ENCODE measurements around the gene CPNE4. TPM values are rescaled to one million over a fixed set of nuclear protein-coding genes. Genes with fewer than 3 reads are reported as not detected.

CPNE4 gene
- total and polyA plus RNA-seq, 9 of the 15 experiments (the other 6 are each of a cell fraction or from before 2014, with no cell fraction given) = not detected

- TF ChIP-seq HDAC1 (IDR thresholded peaks at IDR 0.05) (0 out of 4 replicates have a peak, but pooled peaks of 1 of the 2 experiments have one; percentile 21), CBFA2T2 (conservative IDR thresholded peaks at IDR 0.05) (peak; percentile 82), NFIC (IDR thresholded peaks at IDR 0.05) (peak; percentile 94), TEAD2 (tag; IDR thresholded peaks at IDR 0.05) (0 out of 2 replicates have a peak, but pooled peaks have one; percentile 36), POLR2AphosphoS5 (IDR thresholded peaks at IDR 0.05; ENCODE audit: control insufficient read depth, insufficient read depth, low read depth, low read length) (peak; percentile 62; the same call in 1 of the 2 replicates), HMBOX1 (IDR thresholded peaks at IDR 0.05) (peak; percentile 55; the same call in 1 of the 2 replicates), MCM5 (IDR thresholded peaks at IDR 0.05; ENCODE audit: low read depth) (no peak), TEAD4 (IDR thresholded peaks at IDR 0.05; ENCODE audit: low read length) (peak; percentile 91), TEAD4 (CRISPR knock-in tag; IDR thresholded peaks at IDR 0.05; ENCODE audit: borderline replicate concordance) (no peak), MEIS2 (IDR thresholded peaks at IDR 0.05; ENCODE audit: partially characterized antibody) (peak; percentile 99), FOXM1 (IDR thresholded peaks at IDR 0.05; ENCODE audit: low read depth) (peak; percentile 50; the same call in 1 of the 2 replicates), FOXM1 (CRISPR knock-in tag; IDR thresholded peaks at IDR 0.05; ENCODE audit: low read depth) (no peak), LEF1 (IDR thresholded peaks at IDR 0.05) (peak; percentile 42; the same call in 1 of the 2 replicates), STAT5A (IDR thresholded peaks at IDR 0.05; ENCODE audit: borderline replicate concordance, low read length) (peak; percentile 49; the same call in 1 of the 2 replicates), TAL1 (IDR thresholded peaks at IDR 0.05) (peak; percentile 90), ZNF766 (CRISPR knock-in tag; conservative IDR thresholded peaks at IDR 0.05) (peak; percentile 67; the same call in 1 of the 2 replicates), ZEB2 (IDR thresholded peaks at IDR 0.05) (peak; percentile 69), MTA2 (IDR thresholded peaks at IDR 0.05; ENCODE audit: low read depth) (peak; percentile 79), KDM1A (IDR thresholded peaks at IDR 0.05) (peak; percentile 70 to 76), PCBP1 (IDR thresholded peaks at IDR 0.05; ENCODE audit: low read depth, low read length, poor library complexity, severe bottlenecking) (no peak), ELF4 (CRISPR knock-in tag; IDR thresholded peaks at IDR 0.05) (0 out of 2 replicates have a peak, but pooled peaks have one; percentile 17), CBFA2T3 (IDR thresholded peaks at IDR 0.05) (peak; percentile 88)
- TF ChIP-seq, protein P1, sequence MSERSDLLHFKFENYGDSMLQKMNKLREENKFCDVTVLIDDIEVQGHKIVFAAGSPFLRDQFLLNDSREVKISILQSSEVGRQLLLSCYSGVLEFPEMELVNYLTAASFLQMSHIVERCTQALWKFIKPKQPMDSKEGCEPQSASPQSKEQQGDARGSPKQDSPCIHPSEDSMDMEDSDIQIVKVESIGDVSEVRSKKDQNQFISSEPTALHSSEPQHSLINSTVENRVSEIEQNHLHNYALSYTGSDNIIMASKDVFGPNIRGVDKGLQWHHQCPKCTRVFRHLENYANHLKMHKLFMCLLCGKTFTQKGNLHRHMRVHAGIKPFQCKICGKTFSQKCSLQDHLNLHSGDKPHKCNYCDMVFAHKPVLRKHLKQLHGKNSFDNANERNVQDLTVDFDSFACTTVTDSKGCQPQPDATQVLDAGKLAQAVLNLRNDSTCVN (CRISPR knock-in tag; IDR thresholded peaks at IDR 0.05) = no peak
- TF ChIP-seq, protein P2, sequence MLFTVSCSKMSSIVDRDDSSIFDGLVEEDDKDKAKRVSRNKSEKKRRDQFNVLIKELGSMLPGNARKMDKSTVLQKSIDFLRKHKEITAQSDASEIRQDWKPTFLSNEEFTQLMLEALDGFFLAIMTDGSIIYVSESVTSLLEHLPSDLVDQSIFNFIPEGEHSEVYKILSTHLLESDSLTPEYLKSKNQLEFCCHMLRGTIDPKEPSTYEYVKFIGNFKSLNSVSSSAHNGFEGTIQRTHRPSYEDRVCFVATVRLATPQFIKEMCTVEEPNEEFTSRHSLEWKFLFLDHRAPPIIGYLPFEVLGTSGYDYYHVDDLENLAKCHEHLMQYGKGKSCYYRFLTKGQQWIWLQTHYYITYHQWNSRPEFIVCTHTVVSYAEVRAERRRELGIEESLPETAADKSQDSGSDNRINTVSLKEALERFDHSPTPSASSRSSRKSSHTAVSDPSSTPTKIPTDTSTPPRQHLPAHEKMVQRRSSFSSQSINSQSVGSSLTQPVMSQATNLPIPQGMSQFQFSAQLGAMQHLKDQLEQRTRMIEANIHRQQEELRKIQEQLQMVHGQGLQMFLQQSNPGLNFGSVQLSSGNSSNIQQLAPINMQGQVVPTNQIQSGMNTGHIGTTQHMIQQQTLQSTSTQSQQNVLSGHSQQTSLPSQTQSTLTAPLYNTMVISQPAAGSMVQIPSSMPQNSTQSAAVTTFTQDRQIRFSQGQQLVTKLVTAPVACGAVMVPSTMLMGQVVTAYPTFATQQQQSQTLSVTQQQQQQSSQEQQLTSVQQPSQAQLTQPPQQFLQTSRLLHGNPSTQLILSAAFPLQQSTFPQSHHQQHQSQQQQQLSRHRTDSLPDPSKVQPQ (CRISPR knock-in tag; IDR thresholded peaks at IDR 0.05; ENCODE audit: borderline replicate concordance) = no peak
These were observed 432.6 kb downstream of the CPNE4 start (continued) for GRCh38 chr3:131602011-131602779.

All from K562 (cell line).